CD1c-positive myeloid dendritic cell (primary cell): ENCODE measurements around the gene PEBP1.

Experiments used
- DNase-seq: peaks from one replicate; pipeline ENCODE4 v3.0.0-alpha.2; 2016; ENCODE audit errors: extremely low spot score

Gene PEBP1

GRCh38 chr12:118193958-118194357 lies 58.0 kb downstream of the PEBP1 start:
- no peak for DNase-seq
